Bone marrow (tissue), 2 donors: ENCODE results near the gene SPI1.
A peak's percentile ranks its signal among the peaks of the same experiment; 100 is the strongest.

Experiments used
- DNase-seq, 2 donors: peaks; one replicate each; lab custom pipeline; 2025; lab: John Stamatoyannopoulos, UW

SPI1 gene

DNA sequence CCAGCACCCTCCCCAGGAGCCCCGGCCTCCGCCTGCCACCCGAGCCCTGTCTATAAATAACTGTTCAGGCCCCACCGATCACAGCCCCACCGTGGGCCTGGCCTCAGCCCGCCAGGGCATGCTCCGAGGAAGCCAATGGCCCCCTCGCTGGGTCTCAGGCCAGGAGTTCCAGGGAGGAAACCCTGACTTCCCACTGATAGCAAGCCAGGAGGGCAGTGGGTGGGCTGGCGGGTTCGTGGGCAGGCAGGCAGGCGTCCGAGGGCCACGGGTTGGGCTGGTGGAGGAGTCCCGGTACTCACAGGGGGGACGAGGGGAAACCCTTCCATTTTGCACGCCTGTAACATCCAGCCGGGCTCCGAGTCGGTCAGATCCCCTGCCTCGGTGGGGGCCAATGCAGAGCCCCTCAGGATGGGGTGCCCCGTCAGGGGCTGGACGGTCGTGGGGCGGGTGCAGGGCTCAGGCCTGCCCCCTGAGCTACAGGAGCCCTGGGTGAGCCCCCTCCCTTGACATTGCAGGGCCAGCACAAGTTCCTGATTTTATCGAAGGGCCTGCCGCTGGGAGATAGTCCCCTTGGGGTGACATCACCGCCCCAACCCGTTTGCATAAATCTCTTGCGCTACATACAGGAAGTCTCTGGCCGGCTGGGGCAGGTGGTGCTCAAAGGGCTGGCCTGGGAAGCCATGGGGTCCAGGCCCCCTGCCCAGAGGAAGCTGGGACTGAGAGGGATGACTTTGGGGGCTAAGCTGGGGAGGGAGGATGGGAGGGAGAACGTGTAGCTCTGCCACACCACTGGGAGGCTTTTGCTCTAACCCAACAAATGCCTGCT is at the start of gene SPI1:
Gene SPI1, minus strand, starts transcription at position 538 of the 826 bp plus-strand sequence. Its CDS starts 194 bp downstream, at position 344.
- DNase-seq: peak; percentile 71 to 87

DNA sequence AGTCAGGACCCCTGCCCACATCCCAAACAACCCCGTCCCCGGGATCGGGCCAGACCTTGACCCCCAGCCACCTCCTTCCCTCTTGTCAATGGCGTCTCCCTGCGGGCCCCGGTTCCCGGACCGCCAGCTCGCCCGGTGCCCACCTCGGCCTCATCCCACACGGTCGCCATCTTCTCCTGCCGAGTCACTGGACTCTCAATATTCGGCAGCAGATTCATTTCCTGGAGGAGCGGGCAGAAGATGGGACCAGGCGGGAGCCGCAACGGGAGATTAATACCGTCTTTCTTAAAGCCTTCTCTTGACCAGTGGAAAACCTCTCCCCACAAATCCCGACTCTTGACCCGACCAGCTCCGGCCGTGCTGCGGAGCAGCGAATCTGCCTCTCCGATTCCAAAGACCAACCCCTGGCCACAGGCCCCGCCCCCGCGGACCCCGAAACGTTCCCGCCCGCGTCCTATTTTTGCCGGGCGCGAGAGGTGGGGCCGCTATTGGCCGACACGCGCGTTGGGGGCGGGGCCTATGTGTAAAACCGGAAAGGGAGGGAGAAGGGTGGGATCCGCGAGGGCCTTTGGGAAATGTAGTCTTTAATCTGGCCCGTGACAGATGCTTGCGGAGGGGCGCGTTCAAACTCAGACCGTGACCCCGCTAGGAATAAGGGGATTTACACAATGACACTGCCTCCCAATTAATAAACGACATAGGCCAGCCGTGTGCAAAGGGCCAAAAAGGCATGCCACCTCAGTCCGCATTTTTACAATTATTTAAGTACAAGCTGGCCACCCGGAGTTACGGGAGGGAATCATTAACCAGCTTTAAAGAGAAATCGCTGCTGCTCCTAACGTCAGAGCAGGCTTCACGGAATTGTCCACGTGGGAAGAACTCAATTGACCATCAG is 48.0 kb upstream of the SPI1 start, which contains the start of gene PSMC3:
Gene PSMC3, minus strand, starts transcription at position 378 of the 895 bp plus-strand sequence. Its CDS starts 160 bp downstream, at position 218.
- DNase-seq: peak; percentile 94

DNA sequence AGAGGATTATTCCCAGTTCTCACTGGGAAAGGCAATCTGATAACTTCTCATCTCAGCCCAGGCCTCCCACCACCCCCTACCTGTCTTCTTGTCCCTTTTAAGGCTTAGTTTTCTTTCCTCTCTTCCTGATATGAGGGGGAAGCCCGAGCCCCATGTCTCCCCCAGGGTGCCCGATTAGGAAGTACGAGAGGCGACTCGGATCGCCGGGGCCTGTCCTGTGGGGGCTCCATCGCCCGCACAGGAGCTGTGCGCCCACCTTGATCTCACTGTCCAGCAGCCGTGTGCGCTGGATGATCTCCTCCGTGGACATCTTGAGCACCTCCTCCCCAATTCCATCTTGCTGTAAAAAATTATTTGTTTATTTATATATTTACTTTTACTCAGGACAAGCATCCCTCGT is 47.3 kb upstream of the SPI1 start:
- no peak for DNase-seq

DNA sequence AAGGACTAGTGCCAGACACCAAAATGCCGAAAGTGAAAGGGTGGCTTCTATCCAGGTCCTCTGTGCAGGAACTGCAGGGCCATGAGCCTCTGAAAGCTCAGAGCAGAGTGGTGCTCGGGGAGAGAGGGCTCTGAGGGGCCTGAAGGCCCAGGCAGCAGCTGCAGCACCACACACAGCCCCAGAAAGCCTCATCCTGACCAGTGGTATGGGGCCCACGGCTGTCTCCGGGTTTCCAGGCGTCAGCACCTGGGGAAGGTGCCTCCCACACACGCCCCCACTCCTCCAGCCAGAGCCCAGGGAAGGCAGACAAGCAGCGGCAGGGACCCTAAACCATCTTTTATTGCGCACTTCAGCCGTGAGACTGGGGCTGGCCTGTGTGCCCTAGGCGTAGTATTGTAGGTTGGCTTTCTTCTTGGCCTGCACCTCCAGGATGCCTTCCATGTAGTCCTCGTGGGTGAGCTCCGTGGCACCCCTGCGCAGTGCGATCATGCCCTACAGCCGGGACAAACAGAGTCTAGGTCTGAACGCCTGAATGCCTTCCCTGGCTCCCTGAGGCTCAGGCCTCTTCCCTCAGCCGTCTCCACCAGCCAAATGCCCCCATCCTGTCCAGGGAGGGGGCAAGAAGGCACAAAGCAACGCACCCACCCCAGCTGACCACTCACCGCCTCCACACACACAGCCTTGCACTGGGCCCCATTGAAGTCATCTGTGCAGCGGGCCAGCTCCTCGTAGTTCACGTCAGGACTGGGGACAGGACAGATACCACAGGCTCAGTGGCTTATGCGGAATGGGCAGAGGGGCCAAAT is 40.3 kb upstream of the SPI1 start:
- no peak for DNase-seq

GRCh38 chr11:47417712-47418111 is 39.4 kb upstream of the SPI1 start:
- DNase-seq: no peak

DNA sequence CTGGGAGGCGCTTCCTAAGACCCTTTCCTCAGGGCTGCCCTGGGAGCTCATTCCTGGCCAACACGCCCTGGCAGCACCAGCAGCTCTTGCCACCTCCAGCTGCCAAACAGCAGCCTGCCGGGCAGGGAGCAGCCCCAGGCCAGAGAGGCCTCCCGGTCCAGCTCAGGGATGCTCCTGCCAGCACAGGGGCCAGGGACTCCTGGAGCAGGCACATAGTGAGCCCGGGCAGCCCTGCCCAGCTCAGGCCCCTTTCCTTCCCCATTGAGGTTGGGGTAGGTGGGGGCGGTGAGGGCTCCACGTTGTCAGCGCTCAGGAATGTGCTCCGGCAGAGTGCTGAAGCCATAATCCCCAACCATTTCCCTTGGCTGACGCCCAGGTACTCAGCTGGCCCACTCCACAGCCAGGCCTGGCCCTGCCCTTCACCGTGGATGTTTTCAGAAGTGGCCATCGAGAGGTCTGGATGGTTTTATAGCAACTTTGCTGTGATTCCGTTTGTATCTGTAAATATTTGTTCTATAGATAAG is 37.7 kb upstream of the SPI1 start:
- no peak for DNase-seq

DNA sequence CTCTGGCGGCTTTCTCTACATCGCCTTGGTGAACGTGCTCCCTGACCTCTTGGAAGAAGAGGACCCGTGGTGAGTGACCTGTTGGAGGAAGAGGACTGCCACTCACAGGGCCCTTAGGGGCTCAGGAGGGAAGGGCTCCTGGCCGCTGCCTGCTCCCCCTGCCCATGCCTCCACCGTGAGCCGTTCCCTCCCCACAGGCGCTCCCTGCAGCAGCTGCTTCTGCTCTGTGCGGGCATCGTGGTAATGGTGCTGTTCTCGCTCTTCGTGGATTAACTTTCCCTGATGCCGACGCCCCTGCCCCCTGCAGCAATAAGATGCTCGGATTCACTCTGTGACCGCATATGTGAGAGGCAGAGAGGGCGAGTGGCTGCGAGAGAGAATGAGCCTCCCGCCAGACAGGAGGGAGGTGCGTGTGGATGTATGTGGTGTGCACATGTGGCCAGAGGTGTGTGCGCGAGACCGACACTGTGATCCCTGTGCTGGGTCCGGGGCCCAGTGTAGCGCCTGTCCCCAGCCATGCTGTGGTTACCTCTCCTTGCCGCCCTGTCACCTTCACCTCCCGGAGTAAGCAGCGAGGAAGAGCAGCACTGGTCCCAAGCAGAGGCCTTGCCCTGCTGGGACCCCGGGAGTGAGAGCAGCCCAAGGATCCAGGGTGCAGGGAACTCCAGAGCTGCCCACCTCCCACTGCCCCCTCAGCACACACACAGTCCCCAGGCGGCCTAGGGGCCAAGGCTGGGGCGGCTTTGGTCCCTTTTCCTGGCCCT is 36.9 kb upstream of the SPI1 start:
- DNase-seq: no peak

GRCh38 chr11:47414685-47415070 is 36.3 kb upstream of the SPI1 start:
- no peak for DNase-seq

GRCh38 chr11:47413908-47414684 is 35.7 kb upstream of the SPI1 start:
- no peak for DNase-seq

- no peak for DNase-seq
Measured at GRCh38 chr11:47413351-47413750, 35.0 kb upstream of the SPI1 start.

GRCh38 chr11:47411884-47412746 is 33.8 kb upstream of the SPI1 start:
- peak; percentile 10 to 17 for DNase-seq

GRCh38 chr11:47410370-47411264 is 32.3 kb upstream of the SPI1 start:
- no peak for DNase-seq

DNA sequence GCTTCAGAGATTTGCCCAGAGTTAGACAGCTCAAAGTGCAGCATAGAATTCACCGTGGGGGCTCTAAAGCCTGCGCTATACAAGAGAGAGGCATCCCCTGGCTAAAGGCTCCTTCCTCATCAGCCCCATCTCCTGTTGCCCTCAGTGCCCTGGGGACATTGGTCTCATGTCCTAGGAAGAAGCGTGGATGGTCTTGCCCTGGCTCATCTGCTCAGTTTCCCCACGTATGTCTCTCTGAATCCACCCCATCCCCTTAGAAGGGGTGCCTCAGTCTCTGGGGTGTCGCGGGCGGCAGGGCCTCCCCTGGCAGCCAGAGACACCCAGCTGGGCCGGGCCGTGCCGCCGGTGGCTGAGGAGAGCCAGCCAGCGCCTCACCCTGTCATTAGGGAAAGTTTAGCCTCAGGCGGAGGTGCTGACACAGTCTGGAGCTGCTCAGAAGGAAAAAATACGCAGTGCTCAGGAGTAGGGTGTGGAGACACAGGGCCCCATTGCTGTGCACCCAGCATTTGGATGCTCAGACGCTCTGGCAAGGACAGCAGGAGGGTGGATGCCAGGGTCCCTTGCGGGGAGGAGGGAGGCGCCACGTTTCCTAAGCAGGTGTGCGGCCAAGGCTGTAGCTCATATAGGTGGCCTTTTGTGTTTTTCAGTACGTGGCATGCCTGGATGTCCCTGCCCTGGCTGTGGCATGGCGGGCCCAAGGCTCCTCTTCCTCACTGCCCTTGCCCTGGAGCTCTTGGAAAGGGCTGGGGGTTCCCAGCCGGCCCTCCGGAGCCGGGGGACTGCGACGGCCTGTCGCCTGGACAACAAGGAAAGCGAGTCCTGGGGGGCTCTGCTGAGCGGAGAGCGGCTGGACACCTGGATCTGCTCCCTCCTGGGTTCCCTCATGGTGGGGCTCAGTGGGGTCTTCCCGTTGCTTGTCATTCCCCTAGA is 31.4 kb upstream of the SPI1 start:
- DNase-seq: no peak

DNA sequence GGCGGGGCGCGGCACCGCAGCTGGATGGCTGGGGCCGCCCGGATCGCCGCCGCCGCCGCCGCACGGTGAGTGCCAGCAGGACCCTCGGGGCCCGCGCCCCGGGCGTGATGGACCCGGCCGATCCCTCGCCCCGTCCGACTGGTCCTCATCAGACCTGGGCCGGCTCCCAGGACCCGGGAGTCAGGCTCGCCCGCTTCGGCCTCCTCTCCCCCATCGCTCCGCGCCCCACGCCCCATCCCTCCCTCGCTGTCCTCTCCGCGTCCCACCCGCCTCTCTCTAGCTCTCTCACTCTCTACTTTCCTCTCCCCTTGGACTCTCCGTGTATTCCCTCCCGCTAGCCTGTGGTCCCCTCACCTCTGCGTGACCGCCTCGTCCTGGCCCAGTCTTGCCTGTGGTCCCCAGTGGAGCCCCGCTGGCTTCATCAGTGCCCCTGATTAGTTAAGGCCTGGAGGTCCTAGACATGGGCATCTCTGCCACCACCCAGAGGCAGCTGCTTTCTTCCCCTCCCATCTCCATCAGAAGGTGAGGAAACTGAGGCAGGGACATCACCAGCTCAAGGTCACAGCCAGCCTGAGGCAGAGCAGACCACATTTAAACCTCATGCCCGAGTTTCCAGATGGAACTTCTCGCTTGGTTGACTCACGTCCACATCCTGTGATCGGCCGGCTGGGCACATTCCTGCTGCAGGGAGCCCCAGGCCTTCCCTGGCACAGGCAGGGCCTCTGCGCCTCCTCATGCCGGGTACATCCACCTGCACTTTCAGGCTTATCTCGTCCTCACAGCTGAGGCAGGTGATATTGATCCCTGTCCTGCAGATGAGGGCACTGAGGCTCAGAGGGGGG is 30.5 kb upstream of the SPI1 start:
- DNase-seq: peak in 1 of 2 donors; percentile 4

DNA sequence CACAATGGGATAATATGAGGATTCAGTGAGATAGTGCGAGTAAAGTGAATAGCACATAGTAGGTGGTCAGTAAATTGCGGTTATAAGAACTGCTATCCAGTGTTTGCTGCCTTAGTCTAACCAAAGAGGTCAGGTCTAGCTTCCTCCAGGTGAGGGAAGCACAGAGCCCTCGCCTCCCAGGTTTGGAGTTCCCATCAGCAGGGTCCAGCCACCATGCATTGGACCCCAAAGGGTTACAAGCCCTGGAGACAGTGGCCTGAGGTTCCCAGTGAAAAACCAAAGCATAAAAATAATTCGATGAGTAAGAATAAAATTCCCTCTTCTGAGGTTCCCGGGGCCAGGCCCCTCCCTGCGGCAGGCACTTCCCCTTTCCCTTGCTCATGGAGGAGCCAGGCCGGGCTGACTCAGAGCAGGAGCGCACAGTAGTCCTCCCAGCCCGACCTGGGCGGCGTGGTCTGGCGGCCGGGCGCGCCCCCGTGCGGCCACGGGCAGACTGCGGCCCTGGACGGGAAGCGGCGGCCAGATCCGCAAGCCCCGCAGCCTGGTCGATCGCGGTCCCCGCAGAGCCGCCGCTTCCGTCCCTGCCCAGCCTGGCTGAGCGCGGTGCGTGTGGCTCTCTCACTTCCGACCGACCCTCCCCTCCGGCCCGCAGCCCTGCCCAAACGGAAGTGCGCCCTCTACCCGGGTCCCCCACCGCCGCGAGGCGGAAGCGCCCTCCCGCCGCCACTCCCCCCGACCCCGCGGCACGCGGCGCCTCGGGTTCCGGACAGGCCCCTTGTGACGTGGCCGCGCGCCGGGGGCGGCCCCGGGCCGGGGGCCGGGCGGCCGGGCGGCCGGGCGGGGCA is 29.6 kb upstream of the SPI1 start, which contains the start of gene SLC39A13:
Gene SLC39A13, plus strand, starts transcription at position 845 of the 845 bp plus-strand sequence. CDS start 1,505 bp downstream, outside the sequence.
- DNase-seq: peak; percentile 95 to 99
